A172 (cell line): ENCODE data around the gene HDGF. TPM values are rescaled to one million over a fixed set of nuclear protein-coding genes. Genes with fewer than 3 reads are reported as not detected.

Source experiments
- DNase-seq: peaks from one replicate; pipeline ENCODE4 v3.0.0-alpha.2; 2015; ENCODE audit warnings: low spot score
- total RNA-seq: library from RNA; depleted of rRNA; stranded (reverse); fragments of >200 nt; shearing (Covaris generic); gene quantifications from 2 replicates; pipeline ENCODE4 v1.2.3, GENCODE V29; 2014; rRNA removed

The HDGF gene
- 430 and 446 TPM in 2 replicates for total RNA-seq

DNA sequence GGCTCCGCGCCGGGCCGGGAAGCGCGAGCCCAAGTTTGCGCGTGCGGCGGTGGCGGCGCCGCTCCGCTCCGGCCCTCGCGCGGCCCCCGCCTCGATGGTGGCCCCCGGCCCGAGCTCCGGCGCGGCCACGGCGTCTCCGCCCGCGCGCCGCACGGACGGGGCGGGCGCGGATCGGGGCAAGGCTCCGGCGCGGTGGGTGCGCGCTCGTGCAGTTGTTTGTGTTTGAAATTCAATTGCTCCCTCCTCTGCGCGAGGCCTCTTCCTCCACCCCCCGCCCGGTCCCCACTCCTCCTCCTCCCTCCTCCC is at the start of gene HDGF:
Gene HDGF, minus strand, starts transcription at position 225 of the 306 bp plus-strand sequence. CDS start 246 bp downstream, outside the sequence.
- DNase-seq: no peak

DNA sequence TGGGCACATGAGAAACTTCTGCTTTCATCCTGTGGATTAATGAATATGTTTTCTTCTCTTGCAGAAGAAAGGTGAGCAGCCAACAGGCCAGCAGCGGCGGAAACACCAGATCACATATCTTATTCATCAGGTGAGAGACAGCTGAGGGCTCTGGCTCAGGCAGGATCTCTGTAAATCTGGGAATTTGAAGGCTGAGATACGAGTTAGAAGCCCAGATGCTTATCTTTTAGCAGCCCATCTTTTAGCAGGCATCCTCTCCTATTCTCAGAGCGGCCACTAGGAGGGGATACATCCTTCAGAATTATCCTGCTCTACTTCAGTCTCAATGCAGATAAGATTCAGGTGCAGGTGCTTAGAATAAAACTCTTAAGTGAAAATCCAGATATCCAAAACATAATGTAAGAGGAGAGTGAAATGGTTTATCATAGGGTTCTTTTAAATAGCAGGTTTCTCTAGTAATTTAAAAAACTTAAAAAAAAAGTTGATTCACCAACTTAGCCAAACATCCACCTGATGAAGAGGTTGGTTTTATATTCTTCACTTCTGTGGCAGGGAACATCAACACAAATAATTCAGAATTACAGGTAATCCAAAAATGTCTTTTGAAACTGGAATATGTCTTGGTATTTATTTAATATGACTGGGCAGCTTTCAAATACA is 45.9 kb upstream of the HDGF start:
- peak; percentile 80 for DNase-seq

DNA sequence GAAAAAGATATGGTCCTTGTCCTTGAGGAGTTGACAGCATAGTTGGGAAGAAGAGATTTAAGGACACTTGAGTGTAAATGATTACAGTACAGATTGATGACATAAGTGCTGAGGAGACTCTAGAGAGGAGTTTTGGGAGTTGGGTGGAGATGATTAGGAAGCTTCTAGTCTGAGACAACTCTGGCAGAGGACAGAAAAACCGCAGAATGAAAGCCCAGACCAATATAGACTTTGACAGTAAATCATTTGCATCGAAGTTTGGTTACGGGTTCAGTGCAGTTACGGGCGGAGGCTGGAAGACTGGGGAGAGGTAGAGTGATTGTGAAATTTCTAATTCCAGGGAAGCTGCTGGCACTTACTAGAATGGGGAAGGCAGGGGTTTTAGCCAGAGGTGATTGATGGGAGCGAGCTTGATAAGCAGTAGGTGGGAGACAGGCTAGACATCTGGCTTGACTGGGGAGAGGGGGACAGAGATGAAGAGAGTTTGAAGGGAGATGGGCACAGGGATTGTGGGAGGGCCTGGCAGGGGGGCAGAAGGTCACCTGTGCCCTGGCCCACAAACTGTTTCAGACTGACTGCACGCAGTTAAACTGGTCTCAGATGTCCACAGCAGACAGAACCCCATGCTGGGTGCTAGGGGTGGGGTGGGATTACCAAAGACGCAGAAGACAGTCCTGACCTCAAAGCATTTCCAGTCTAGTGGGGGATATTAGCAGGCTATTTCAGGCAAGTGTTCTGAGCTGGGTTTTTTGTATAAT is 45.0 kb upstream of the HDGF start:
- peak; percentile 78 for DNase-seq

- DNase-seq: peak; percentile 75
These were observed 44.3 kb upstream of the HDGF start for GRCh38 chr1:156795787-156796186.

DNA sequence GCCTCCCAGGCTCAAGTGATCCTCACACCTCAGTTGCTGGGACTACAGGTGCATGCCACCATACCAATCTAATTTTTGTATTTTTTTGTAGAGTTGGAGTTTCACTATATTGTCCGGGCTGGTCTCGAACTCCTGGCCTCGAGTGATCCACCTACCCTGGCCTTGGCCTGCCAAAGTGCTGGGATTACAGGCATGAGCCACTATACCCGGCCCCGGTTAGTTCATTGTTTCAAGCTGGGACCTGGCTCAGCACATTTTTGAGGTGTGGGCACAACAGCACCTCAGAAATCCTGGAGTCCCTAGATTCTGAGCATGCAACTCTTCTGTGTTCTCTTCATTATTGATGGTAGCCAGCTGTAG is 43.9 kb upstream of the HDGF start:
- no peak for DNase-seq

DNA sequence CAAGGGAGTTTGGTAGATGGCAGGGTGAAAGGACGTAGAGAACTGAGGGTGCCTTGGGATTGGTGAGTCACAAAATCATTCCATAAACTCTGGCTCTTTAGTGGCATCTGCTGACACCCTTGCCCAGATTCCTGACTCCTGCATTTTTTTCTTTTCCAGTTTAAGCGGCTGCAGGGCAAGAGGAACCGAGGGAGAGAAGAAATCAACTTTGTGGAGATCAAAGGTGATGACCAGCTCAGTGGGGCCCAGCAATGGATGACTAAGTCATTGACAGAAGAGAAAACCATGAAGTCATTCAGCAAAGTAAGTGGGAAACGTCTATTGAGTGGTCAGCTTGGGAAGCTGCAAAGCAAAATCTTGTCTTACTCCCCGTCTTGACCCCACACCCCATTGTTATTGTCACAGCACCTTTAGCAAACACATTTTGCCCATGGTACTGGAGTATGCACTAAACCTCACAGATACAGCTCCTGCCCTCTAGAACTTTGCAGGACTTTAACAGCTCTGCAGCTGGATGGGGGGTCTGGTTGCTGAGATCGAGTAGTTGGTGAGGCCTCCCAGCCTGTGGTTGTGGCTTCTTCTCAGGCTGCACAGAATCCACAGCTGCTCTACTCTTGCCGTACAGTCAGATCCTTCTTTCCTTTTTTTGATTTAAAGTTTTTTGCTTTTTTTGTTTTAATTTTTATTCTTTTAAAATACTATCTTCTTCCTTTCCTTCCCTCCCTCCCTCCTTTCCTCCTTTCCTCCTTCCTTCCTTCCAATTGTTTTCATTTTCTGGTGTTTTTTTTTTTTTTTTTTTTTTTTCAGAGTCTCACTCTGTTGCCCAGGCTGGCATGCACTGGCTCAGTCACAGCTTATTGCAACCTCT is 43.3 kb upstream of the HDGF start:
- DNase-seq: peak; percentile 53

DNA sequence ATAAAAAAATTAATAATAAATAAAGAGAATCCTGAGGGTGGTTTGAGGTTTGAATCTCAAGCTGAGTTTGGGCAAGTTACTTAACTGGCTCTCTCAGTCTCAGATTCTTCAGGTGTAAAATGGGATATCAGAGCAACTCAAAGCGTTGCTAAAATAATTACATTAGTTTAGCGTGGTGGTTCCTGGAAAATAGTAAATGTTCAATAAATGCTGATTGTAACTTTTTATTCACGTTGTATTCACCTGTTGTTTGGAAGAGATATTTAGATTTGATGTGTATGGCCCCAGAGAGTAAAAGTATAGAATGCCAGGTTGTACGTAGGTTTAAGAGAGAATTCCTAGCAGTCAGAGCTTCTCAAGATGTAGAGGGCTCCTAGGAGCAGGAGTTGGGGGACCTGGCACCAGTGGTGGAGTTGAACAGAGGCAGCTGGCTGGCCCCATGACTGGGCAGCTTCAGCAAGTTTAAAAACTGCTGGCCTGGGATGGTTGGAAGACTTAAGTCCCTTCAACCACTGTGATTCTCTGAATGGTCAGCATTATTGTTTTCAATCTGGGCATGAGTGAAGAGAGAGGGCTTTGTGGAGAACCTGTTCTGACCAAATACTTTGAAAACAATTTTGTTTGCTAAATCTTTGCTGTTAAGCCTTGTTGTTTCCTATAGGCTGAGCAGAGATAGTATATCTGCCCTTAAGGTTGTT is 38.3 kb upstream of the HDGF start:
- DNase-seq: no peak

DNA sequence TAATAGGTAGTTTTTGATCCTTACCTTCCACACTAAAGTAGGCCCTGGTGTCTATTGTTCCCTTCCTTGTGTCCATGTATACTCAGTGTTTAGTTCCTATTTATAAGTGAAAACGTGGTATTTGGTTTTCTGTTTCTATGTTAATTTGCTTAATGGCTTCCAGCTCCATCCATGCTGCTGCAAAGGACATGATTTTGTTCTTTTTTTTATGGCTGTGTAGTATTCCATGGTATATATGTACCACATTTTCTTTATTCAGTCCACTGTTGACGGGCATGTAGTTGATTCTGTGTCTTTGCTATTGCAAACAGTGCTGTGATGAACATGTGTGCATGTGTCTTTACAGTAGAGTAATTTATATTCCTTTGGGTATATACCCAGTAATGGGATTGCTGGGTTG is 36.7 kb upstream of the HDGF start:
- DNase-seq: no peak

- no peak for DNase-seq
These were observed 35.2 kb upstream of the HDGF start for GRCh38 chr1:156786640-156787039.

DNA sequence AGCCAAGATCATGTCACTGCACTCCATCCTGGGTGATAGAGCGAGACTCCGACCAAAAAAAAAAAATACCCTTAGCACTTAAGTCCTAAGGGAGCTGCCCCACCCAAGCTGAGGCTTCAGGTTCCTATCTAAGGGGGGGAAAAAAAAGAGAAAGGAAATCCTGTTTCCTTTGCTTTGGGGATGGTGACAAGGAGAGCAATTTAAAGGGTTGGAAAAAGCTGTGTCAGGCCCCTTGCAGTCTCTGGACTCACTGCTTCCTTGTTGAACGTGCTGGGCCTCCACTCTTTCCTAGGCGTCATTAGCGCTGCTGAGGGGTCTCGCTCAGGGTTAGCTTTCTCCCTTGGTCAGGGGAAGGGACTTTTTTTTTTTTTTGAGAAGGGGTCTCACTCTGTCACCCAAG is 34.0 kb upstream of the HDGF start:
- no peak for DNase-seq

DNA sequence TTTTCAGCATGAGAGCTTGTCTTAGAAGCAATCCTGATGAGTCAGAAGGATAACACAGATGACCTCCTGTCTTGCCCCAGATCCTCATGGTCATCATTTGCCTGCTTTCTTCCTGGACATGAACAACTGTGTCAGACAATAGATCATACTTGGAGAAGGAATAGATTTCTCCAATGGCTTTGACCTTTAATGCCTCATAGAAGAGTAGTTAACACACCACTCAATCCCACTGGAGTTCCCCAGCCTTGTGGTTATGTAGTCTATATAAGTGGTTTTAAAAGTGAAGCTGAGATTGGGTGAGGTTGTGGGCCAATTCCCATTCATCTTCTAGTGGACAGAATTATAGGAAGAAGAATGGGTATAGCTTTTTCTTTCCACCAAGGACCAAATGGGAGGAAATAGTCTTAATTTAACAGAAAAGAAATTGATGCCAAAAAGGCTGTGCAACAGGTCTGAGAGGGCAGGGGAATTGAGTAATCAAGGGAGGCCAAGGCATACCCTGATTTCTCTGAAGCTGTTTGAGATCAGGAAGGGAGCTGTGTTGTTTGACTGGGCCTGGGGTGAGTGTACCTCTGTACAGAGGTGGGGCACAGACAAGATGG is 30.2 kb upstream of the HDGF start:
- peak; percentile 65 for DNase-seq

DNA sequence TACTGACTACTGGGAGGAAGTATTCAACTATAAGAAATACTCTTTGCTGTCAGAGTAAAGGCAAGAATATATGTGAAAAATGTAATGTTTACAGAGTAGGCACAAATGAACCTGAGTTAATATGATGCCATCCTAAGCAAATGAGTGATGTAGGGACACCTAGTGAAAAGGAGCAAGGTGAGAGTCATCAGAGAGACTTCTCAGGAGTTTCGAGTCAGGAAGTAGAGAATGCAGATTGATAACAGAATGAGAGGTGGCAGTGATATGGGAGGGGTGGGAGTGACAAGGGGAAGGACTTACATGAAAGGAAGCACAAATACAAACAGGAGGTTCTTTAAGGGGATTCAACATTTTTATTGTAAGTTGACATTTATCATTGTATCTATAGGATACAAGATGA is 26.1 kb upstream of the HDGF start:
- DNase-seq: no peak

- no peak for DNase-seq
These were observed 25.5 kb upstream of the HDGF start for GRCh38 chr1:156776942-156777341.

DNA sequence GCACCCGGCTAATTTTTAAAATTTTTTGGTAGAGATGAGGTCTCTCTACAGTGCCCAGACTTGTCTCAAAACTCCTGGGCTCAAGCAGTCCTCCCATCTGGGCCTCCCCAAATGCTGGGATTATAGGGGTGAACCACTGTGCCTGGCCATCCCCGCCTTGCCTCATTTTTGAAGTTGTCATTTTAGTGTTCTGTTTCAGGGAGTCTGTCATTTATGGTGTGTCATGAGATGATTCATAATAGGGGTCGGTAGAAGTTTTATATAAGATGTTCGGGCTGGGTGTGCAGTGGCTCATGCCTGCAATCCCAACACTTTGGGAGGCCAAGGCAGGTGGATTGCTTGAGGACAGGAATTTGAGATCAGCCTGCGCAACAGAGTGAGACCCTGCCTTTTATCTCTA is 24.3 kb upstream of the HDGF start:
- DNase-seq: no peak

- no peak for DNase-seq
These were observed 22.1 kb upstream of the HDGF start for GRCh38 chr1:156773607-156774006.

DNA sequence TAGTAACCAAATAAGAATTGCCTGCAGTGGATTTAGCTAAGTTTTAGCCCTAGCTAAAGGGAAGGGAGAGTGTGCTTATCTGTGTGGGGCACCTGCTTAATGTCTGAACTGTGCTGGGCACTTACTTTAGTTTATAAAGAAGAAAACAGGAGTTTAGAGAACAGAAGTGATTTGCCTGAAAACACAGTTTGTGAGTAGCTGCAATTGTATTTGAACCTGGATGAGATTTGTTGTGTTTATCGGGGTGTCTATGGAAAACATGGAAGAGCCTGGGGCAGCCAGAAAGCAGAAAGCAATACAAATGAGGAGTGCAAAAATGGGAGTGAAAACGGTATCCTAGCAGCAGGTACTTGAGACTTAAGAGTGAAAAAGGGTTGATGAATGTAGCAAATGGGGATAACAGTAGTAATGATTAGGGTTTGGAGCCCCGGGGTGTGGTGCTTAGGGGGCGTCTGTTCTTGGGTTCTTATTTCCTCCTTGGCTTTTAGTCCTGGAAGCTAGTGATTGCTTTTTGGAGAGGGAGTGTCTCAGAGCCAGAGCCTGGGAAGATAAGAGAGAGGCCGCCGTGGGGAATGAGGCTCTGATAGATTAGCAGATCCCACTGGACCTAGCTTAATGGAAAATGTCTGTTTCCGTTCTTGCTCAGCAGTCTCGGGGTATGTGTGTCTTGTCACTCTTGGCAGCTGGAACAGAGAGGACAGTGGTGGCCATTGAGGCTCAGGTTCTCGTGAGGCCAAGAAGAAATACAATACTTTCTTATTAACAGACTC is 21.4 kb upstream of the HDGF start:
- DNase-seq: no peak

DNA sequence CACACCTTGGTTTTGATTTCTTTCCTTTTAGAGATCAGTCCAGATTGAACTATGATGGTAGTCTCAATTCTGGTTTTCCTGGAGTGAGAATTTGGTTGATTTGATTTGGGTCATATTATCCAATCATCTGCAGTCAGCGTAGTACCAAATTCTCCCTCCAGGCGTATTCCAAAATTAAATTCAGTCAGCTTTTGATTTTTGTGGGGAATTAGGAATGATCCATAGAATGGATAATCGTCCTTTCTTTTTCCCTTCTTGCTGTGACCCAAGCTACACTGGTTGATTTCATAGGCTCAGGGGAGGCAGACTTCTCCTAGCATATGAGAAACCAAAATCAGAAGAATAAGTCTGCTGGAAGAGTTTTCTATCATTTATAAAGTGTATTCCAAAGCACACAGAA is 20.7 kb upstream of the HDGF start:
- DNase-seq: no peak

DNA sequence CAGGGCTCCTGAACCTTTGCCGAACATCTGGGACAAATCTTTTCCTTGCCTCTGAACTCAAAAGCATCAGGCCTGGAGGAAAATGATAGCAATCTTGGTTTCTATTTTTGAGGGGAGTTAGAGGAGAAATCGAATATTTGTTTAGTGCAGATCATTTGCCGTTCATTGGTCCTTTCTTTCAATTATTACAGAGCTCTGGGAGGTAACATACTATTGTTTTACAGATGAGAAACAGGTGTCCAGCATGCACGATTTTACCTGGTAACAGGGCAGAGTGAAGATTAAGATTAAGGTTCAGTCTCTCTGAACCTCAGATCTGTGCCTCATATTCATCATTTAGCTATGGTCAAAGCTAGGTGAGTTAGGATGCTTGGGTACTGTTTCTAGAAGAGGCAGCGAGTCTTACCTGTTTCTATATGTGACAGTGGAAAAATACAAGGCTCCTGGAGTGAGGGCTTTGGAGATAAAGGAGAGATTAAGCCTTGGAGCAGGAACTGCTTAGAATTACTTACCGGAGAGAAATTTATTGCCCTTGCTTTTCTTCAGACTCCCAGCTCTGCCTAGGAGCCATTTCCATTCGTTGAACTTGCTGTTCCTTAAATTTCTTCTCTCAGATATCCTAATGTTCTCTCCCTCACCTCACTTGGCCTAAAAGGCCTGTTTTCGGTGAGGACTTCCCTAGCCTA is 17.3 kb upstream of the HDGF start:
- DNase-seq: no peak

GRCh38 chr1:156767879-156768604 is 16.6 kb upstream of the HDGF start:
- no peak for DNase-seq
